HG03108 (cell line): ENCODE results near the gene PAMR1.

Source experiments
- ATAC-seq: cut with Tn5 transposase; IDR thresholded peaks from one replicate; pipeline ENCODE4 v1.9.1; 2021; ENCODE audit warnings: moderate library complexity; ENCODE audit not compliant: unreplicated experiment

Gene PAMR1

DNA sequence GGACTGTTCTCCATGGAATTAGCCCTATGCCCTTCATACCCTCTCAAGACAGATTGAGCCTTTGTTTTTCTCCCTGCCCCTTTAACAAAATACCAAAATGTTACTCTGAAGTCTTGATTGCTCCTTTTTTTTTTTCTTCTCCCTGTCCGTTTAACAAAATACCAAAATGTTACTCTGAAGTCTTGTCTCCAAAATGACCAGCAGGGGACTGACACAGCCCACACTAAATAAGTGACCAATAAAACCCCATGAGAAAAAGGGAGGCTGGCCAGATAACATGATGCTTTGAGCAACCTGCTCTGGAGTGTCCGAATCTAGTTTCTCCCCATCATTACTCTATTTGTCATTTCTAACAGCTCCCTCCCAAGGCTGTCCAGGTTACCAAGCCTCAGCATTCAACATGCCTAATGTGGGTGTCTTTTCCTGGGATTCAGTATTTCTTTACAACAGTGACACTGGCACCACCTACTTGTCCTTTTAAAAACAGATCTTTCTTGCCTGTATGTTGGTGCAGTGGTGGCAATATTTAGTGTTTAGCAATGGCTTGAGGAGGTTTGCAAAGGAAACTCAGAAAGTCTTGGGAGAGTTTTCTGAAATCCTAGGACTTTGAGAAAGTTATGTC, 63.4 kb downstream of the PAMR1 start:
- ATAC-seq, result no peak

DNA sequence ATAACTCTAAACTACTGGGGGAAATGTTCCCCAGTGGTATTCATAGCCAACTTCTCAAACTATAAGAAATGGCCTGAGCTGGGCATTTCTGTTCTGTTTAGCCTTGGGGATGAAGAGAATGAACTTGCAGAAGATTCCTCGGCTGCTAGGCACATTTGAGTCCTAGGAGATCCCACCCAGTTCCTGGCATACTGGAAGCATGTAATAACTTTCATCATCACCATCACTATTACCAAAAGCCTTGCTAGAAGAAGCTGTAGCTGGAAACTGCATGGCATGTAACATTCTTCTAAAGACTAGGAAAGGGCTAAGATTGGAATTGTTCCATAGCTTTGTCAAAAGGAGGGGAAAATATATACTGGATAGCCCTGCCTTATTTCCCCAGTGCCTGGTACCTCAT, 65.9 kb downstream of the PAMR1 start:
- ATAC-seq, result no peak

DNA sequence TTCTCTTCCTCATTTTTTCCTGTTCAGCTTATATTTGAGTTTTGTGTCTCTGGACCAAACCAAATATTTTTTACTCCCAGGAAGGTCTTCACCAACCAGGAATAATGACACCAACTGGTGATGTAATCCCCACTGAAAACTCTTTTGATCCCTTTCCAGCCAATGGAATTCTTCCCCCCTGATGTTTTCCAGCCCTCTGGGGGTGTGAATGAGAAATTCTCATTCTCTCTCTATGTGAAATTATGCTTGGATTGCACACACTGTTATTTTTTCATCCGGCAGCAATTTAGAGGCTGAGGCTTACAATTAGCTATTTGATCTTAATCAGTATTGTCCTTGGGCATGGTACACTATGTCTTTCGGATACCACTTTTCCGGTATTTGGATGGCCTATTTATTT, 66.6 kb downstream of the PAMR1 start:
- ATAC-seq, result no peak

DNA sequence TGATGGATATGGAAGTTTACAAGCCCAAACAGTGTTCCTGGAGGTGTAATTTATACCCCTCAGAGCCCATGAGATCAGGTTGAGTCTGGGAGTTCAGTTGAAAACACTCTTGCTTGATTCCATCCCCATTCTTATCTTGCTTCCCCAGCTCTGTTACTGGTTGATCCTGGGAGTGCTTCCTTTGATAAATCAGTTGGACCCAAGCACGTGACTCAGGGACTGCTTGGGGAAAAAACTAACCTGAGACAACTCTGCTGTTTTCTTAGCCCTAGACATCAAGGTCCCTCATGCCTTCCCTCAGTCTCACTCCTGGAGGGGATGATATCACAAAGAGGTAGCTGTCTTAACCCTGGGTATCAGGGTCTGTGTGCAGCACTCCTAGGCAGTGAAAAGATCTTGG, 71.1 kb downstream of the PAMR1 start:
- no peak for ATAC-seq

DNA sequence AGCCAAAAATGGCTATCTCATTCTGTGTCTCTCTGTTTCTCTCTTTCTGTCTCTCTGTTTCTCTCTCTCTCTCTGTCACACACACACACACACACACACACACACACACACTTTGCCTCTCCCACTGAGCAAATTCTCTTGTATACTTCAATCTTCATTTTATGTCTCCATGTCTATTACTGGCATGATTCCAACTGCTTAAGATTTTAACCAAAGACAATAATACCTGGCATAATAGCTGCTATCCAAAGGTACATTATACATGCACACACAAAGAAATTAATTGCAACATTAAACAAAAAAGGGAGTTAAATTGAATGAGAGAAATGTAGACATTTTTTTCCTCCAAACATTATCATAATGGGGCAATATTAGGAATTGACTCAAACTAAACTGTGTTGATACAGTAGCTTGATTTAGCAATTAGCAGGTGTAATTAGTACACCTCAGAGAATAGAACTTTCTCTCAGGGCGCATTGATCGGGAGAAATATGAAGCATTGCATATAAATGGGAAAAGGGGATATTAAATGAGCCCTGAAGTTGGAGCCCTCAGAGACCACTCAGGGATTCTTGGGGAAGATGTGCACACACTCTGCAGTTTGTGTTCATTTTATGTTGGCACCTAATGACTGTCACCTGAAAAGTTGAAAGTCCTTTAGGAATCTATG, 88.7 kb downstream of the PAMR1 start:
- no peak for ATAC-seq

DNA sequence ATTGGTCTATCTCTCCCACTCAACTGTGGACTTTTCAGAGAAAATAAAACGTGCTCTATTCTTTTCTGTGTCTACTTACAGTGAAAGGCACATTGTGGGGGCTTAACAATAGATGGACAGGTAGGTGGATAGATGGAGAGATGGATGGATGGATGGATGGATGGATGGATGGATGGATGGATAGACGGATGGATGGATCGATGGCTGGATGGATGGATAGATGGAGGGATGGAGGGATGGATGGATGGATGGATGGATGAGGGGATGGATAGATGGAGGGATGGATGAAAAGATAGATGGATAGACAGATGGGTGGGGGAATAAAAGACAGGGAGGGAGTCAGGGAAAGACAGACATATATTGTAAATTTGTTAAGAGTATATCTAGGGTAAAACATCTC, 91.8 kb downstream of the PAMR1 start:
- no peak for ATAC-seq

DNA sequence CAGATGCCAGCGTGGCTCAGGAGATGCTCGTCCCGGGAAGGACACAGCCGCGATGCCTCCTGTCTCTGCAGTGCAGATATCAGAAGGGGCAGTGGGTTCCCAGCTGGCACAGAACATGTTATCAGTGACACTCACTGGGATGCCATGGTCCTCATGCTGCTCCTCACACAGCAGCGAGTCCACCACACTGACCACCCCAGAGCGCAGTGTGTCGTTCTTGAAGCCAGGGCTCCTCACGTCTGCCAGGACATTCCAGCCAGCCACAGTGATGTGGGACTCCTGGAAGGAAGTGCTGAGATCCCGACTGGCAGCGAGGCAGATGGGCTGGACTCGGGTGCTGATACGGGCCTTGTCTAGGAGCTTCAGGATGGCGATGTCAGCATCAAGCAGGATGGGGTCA, 93.0 kb downstream of the PAMR1 start:
- no peak for ATAC-seq

DNA sequence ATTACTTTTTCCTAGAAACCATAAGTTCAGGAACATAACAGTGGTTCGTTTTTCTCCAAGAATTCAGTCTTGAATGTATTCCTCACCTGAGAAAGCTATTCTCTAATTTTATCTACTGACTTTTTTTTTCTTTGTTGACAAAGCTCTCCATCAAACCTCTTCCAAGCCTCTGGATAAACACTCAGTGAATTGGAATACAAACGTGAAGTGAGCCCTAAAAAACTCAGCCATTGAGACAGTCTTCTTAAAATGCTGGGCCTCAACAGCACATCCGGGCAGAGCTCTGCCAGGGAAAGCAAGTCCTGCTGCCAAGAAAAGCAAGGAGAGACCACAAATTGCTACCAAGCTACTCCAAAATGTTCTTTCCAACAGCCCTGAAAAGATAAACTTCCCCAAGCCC, 98.3 kb downstream of the PAMR1 start:
- ATAC-seq, result no peak

DNA sequence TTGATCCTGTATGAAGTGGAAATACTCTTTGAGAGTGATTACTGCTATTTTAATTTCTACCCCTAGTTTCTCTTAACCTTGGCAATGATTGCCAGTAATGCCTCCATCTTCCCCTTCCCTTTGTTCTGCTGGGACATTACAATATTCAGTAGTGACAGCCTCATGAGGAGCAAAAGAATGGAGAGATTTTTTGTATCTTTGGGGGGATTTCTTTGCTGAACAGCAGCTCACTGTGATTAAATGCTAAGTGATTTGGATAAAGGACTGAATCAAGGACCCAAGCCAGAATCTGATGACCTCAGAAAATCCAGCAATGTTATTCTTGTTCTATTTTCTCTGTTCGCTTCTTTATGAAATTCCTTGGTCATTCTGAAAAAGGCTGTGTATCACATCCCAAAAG, 99.1 kb downstream of the PAMR1 start:
- no peak for ATAC-seq

DNA sequence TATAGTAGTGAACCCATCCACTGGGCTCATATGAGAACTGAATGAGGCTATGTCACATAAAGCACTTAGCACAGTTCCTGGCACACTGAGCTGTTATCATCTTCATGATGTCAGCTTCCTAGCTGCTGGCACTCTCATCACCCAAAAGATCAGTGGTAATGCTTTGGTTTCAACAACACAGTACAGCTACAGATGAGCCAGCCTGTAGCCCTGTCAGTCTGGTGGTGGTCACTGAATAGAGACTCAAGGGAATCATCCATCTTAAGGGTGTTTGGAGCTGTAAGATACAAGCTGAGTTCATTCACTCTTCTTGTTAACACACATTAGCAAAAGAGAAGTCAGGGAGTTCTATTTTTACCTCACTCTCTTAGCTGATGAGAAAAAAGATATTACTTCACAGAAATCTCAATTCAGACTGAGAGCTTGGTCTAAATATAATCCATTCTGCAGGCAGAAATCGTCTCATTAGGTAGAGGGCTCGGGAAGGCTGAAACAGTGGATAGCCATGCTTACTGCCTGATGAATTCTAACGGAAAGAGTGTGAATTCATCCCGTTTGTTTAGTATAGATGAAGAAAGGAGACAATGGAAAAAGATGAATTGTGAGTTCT, 99.7 kb downstream of the PAMR1 start:
- ATAC-seq, result no peak

DNA sequence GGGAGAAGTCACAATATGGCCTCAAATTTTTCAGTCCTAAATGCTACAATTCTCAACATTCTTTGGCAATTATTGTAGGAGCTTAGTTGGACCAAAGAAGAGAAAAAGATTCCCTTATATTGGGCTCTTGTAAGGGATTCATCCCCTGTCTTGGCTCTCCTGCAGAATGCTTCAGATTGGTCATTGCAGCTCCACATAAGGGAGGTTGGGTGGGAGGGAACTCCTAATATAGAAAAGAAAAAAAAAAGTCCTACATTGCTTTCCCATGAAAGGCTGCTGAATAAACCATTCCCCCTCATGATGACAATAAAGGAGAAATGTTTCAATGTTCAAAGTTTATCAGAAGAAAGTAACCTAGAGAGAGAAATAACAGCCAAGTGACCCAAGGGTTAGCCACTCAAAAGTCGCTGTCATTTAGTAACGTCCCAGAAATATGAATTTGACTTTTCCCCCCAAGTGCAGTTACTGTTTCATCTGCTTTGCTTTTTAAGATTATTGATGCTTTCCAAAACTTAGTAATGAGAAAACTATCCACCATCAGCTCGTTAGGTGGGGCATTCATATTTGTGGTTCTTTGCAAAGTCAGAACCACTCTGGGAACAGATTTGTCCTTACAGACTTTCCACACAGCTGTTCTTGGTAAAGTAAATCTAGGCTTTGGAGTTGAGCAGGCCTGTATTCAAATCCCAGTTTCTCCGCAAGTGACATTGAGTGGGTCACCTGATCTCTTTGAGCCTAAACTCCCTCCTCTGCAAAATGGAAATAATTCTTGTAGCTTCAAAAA, 101.1 kb downstream of the PAMR1 start:
- ATAC-seq, result no peak

DNA sequence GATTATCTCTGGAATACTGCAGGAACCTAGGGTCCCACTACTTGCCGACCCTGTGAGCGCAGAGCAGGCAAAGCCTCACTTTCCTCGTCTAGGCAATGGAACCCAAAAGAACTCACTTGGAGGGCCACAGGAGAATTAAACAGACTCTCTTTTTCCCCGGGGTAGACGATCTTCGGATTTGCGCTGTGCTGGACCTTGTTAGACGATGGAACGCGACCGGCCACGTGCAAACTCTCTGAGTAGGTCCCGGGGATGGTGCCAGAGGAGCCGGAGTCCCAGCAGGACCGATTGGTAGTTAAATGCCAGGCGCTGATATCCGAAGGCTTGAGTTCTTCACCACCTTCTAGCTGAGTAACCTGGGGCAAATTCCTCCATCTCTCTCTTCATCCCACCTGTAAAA, 105.0 kb downstream of the PAMR1 start:
- ATAC-seq, result no peak

DNA sequence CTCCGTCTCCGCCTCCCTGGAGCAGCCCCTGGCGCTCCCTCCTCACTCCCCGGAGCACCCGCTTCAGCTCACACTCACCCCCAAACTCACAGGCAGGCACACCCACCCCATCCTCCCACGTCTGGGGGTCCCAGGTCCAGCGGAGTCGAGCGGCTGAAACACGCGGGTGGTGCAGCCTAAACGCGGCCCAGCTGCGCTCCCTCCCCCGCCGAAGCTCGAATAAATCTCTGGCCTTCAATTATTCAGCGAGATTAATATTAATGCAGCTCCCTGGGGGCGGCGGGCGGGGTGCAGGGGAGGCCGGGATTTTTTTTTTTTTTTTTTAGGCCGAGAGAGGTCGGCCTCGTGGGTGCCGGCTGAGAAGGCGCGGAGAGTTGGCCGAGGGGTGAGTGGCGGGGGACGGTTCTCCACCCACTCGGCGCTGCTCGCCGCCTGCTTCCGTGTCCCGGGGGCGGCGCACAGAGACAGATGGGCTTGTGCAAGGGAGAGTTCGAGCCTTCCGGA, 105.5 kb downstream of the PAMR1 start:
- no peak for ATAC-seq

DNA sequence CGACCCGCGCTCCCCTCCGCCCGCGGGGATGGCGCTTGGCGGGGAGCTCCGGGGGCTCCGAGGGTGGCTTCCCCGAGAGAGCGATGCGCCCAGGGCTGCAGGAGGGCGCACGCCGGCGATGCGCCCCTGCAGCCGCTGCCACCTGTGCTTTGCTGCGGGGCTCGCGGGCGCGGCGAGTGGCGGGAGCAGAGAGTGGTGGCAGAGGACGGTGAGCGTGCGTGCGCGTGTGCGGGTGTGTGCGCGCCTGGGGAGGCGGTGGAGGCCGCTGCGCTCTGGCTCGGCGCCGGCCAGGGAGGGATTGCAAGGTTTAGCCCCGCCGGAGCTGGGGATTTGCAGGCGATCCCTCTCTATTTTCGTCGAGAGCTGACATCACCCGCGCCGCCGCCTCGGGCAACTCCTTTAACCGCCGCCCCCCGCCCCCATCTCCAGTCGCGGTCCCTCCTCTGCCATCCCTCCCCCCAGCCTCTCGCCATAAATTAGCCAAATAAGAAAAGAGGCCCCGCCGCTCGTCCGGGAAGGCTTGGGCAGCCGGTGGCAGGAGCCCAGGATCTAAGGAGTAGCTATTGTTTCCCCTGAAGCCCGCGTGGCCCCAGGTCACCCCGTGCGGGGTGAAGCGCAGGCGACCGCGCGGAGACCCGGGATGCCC, 106.1 kb downstream of the PAMR1 start, which contains the start of gene SLC1A2:
Gene SLC1A2 (minus strand): TSS at position 375 of the 646 bp plus-strand sequence. CDS start 592 bp downstream, outside the sequence.
- ATAC-seq, result no peak

DNA sequence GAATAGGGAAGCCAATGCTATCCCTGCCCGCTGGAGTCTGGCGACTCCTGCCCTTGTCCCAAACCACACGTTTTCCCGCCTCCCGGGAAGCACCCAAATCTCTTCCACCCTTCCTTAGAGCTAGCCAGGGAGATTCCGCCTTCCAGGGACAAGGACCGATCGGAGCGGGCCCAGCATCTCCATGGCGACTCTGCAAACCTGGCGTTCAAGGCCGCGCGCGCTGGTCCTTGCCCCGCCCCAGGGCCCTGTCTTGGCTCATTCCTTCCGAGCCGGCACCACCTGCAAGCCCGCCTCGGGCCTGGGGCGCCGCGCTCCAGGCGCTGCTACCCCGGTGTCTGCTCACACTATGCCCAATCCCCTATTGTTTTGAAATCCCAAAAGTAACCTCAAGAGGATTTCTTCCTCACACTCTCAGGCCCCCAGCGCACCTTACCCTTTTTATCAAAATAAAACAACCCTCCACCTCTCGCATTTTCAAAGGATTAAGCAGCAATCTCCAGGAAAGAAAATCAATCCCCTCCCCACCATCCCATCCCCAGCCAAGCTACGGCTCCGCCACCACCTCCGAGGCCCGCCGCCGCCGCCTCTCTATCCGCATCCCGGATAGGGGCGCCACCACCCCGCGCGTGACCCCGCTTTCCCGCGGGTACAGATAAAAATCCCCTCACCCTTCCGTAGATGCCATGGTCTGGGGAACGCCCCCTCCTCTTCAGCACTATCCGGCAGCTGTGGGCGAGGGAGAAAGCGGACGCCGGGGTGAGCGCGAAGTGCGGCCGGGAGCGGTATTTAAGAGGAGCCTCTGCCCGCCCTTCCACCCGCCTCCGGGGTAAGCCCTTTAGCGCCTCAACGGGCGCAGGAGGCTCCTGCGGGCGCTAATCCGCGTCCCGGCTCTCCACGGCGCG, 106.9 kb downstream of the PAMR1 start:
- no peak for ATAC-seq

DNA sequence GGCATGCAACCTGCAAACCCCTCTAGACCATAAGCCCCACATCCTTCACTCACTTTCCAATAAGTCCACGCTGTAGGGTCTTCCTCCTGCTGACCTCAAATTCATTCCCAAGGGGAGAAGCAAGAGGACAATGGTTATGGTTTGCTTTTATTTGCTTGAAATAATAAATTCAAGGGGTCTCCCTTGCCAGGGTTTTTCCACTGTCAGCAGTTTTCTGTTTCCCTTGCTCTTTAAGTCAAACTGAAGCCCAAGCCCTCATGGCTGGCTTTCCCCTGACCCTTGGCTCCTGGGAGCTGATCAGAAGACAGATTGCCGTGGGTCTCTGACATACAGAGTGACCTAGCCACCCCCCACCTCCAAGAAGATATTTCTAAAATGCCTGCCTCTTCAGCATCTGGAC, 109.9 kb downstream of the PAMR1 start:
- ATAC-seq, result no peak

DNA sequence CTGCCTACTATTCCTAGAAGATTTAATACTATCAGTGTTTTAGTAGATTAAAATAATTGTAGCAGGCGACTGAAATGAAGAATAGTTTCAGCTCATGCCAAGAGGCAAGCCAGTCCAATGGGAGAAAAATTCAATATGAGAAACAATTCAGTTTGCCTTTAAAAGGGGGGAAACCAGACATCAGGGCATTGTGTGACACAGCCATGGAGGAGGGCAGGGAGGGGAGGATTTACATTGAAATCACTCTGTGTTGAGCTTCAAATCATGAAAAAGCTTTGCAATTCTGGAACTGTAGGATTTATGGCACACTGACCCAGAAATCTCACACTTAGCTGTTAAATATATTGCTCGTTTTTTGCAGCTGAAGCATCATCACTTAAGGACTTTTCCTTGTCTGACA, 110.6 kb downstream of the PAMR1 start:
- ATAC-seq, result no peak

DNA sequence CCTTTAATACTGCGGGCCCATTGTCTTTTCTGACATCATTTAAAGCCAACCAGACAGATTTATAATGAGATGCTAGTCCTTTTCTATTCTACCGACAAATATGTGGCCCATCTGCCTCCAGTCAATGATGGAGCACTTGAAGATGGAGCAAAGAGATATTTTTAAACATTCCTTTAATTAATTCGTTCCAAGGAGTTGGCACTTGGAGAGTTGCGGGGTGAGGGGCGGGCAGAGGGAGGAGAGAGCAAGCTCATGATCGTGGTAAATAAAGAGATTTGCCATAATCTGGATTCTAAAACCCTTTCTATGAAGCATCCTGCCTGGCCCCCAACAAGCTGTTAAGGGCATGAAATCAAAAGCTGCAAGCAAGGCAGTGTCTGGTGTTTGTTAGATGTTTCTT, 111.1 kb downstream of the PAMR1 start:
- no peak for ATAC-seq

DNA sequence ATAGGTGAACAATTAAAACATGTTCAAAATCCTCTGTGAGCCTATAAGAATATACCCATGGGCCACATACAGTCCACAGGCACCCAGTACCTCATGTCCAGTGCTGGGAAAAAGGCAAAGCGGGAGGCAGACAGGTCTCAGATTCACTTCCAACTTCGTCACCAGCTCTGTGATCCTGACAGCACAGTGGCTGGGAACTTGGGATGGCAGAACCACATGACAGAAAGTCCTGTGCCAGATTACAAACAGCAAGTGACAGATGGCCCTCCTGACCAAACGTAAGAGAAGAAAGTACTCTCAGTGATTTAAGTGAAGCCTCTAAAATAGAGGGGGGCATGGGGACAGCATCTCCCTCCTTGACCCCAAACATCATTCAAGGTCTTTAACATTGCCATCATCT, 111.8 kb downstream of the PAMR1 start:
- no peak for ATAC-seq

DNA sequence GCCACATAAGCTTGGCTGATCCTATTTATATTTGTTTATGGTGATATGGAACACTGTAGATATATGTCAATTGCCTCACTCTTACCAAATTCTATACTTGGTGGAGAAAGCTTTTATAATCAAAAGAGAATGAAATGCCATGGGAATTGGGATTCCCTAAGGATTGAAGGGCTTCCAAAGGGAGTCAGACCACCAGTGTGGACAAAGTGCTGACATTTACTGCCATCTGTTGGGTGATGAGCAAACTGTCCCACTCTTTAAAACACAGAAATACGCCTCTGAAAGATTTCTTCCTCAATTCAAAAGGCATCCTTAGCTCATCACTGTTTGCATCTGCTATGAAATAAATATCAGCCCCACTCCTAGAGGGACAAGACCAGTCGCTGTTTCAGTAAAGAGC, 113.1 kb downstream of the PAMR1 start:
- ATAC-seq, result no peak
